NT2/D1 (cell line): ENCODE results near the gene GBX1.

Experiments
- SUZ12 ChIP-seq: IDR thresholded peaks from 2 replicates; pipeline ENCODE4 v1.6.1; 2011; ENCODE audit not compliant: insufficient read length, insufficient read depth; ENCODE audit errors: extremely low read depth
- YY1 ChIP-seq: IDR thresholded peaks from 2 replicates; pipeline ENCODE4 v1.6.1; 2011; ENCODE audit not compliant: insufficient read length, insufficient read depth

GRCh38 chr7:151119902-151120301, 47.6 kb downstream of the GBX1 start:
- TF ChIP-seq SUZ12 (no peak), YY1 (no peak)
